NT2/D1 (cell line): ENCODE measurements around the gene PARPBP.

Experiments used
- SUZ12 ChIP-seq: IDR thresholded peaks from 2 replicates; pipeline ENCODE4 v1.6.1; 2011; ENCODE audit not compliant: insufficient read length, insufficient read depth; ENCODE audit errors: extremely low read depth
- ZNF274 ChIP-seq: IDR thresholded peaks from 2 replicates; pipeline ENCODE4 v1.6.1; 2011; ENCODE audit warnings: mild to moderate bottlenecking, low read depth, low read length

DNA sequence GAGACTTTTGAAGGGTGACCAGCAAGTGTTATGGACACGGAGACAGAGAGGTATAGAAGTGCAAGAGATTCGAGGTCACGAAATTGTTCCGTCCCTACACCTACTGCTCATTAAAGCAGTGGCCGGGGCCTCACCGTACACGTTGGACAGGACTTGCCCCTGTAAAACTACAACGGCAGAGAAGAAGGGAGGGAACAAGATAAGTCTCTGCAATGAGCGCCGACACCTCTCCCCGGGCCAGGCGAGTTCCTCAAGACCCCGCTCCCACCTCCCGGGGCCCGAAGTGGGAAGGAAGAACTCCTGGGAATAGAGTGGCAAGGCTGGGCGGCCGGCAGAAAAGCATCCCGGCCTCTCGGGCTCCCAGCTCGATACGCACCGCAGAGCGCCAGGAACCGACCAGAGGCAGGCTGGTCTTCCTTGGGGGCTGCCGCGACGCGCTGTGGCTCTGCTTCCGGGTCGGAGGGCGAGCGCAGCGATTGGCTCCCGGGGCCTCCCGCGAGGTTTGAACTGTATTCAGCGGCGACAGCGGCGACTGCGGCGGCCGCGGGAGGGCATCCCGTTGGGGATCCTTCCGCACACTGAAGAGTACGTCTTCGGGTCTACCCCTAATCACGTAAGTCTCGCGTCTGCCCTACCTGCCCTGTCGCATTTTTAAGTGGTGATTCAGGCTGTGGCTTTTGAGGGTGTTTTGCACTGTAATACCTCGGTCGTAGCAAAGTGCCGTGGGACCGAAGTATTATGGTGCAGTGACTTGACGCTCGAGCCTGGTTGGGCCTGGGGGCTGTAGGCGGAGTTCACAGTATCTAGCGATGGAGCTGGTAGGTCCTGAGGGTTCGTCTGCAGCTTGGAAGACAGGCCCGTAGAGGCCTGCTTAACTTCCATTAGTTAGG, at the start of gene PARPBP, which contains the start of gene NUP37:
- no peak for TF ChIP-seq SUZ12
- no peak for TF ChIP-seq ZNF274
